HUES6 (cell line): ENCODE measurements around the gene HS6ST1.

Experiments
- H3K27ac ChIP-seq: 2 replicates; pipeline ENCODE4 v1.7.0; 2013; ENCODE audit warnings: low read depth, mild to moderate bottlenecking, low read length, inconsistent platforms
- H3K27me3 ChIP-seq: 2 replicates; pipeline ENCODE4 v1.6.1; 2013; ENCODE audit warnings: low read length; ENCODE audit not compliant: control insufficient read depth, insufficient read depth
- H3K36me3 ChIP-seq: 2 replicates; pipeline ENCODE4 v1.6.1; 2013; ENCODE audit warnings: low read length; ENCODE audit not compliant: control insufficient read depth, insufficient read depth
- H3K4me1 ChIP-seq: 2 replicates; pipeline ENCODE4 v1.6.1; 2013; ENCODE audit warnings: low read length; ENCODE audit not compliant: control insufficient read depth, insufficient read depth
- H3K4me3 ChIP-seq: 2 replicates; pipeline ENCODE4 v1.5.1; 2013; ENCODE audit warnings: low read depth, low read length
- H3K9ac ChIP-seq: one replicate; pipeline ENCODE4 v1.6.1; 2013; ENCODE audit warnings: mild to moderate bottlenecking, low read length
- H3K9me3 ChIP-seq: 2 replicates; pipeline ENCODE4 v1.6.1; 2013; ENCODE audit warnings: low read depth, low read length; ENCODE audit not compliant: control insufficient read depth, insufficient read depth

The HS6ST1 gene

DNA sequence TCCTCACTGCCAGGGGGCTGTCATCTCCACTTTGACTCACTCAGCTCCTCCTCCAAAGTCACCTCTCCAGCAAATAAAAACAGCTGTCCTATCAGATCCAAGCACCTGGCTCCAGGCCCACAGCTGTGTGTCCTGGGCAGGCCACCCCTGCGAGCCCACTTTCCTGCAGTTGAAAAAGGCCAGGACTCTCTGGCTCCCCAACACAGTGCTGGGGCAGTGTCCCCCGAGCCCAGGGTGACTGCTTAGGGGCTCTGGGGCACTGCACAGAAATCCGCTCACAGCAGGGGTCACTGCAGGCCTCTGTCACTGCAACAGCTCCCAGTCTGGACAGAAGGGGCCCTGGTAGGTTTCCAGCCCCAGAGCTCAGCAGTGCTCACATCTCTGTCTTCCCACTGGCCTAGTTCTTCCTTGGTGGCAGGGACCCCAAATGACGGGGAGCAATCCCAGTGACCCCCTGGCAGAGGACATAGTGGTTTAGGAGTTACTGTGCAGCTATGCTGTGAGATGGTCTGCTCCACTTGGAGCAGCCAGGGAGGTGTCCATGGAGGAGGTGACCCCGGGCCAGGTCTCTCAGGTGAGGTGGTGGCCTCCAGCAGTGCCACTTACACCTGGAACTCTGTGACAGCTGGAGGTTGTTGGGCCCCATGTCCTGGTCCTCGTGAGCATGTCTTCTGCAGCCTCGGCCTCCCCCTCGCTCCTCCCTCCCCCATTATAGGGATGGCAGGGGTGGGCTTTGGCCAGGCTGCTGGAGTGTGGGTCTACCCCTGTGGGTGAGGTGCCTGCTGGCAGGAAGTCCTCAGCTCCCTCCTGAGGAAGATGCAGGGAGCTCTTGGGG lies 35.5 kb downstream of the HS6ST1 start:
- Histone ChIP-seq H3K4me1 (peaks cover 23% of the 10 kb centered on the region; the same call in 1 of the 2 replicates), H3K9ac (no peak overlapping the region), H3K36me3 (peaks cover 19% of the 10 kb centered on the region), H3K9me3 (no peaks in the 10 kb centered on the region), H3K27me3 (no peaks in the 10 kb centered on the region), H3K27ac (no peak overlapping the region), H3K4me3 (no peak overlapping the region)

- Histone ChIP-seq H3K9ac (no peak overlapping the region), H3K9me3 (no peaks in the 10 kb centered on the region), H3K27me3 (no peaks in the 10 kb centered on the region), H3K4me1 (peaks cover 23% of the 10 kb centered on the region; the same call in 1 of the 2 replicates), H3K36me3 (peaks cover 14% of the 10 kb centered on the region), H3K27ac (no peak overlapping the region), H3K4me3 (no peak overlapping the region)
Measured at GRCh38 chr2:128282246-128282975, 36.3 kb downstream of the HS6ST1 start.

GRCh38 chr2:128281852-128282245 lies 36.8 kb downstream of the HS6ST1 start:
- Histone ChIP-seq H3K4me1 (peaks cover 19% of the 10 kb centered on the region; the same call in 1 of the 2 replicates), H3K36me3 (peaks cover 14% of the 10 kb centered on the region), H3K27ac (no peak overlapping the region)

DNA sequence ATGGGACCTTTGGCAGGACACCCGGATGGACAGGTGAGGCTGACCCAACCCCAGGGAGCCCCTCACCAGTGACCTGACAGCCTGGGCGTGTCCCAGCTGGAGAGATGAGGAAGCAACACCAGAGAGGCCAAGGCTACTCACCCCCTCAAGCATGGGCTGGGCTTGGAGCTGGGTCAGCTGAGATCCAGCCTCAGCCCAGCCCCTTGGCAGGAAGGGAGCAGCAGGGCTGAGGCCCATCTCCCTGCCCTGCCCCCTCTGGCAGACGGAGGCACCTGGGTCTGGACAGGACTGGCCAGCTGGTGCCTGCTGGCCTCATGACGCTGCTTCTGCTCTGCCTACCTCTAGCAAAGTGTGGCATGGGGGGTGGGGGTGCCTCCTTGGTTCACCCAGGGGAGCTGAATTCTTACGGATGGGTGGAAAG lies 37.8 kb downstream of the HS6ST1 start:
- Histone ChIP-seq H3K4me3 (no peak overlapping the region), H3K4me1 (peaks cover 17% of the 10 kb centered on the region; the same call in 1 of the 2 replicates), H3K27me3 (no peaks in the 10 kb centered on the region), H3K9me3 (no peaks in the 10 kb centered on the region), H3K36me3 (peaks cover 13% of the 10 kb centered on the region), H3K27ac (no peak overlapping the region), H3K9ac (no peak overlapping the region)

More at GRCh38 chr2:128281852-128282245, 36.8 kb downstream of the HS6ST1 start:
- Histone ChIP-seq H3K9me3 (no peaks in the 10 kb centered on the region), H3K9ac (no peak overlapping the region), H3K4me3 (no peak overlapping the region), H3K27me3 (no peaks in the 10 kb centered on the region)

GRCh38 chr2:128280158-128280871 lies 38.4 kb downstream of the HS6ST1 start:
- H3K27me3 ChIP-seq: no peaks in the 10 kb centered on the region
- H3K9ac ChIP-seq: no peak overlapping the region
- no peaks in the 10 kb centered on the region for H3K9me3 ChIP-seq
- H3K27ac ChIP-seq: no peak overlapping the region
- H3K4me3 ChIP-seq: no peak overlapping the region
- peaks cover 17% of the 10 kb centered on the region; the same call in 1 of the 2 replicates for H3K4me1 ChIP-seq
- peaks cover 15% of the 10 kb centered on the region for H3K36me3 ChIP-seq

- Histone ChIP-seq H3K27me3 (no peaks in the 10 kb centered on the region), H3K36me3 (peaks cover 20% of the 10 kb centered on the region), H3K9ac (no peak overlapping the region), H3K9me3 (no peaks in the 10 kb centered on the region; the same call in 1 of the 2 replicates), H3K4me3 (no peak overlapping the region), H3K27ac (no peak overlapping the region), H3K4me1 (peaks cover 17% of the 10 kb centered on the region; the same call in 1 of the 2 replicates)
Measured at GRCh38 chr2:128279786-128280157, 38.9 kb downstream of the HS6ST1 start.

DNA sequence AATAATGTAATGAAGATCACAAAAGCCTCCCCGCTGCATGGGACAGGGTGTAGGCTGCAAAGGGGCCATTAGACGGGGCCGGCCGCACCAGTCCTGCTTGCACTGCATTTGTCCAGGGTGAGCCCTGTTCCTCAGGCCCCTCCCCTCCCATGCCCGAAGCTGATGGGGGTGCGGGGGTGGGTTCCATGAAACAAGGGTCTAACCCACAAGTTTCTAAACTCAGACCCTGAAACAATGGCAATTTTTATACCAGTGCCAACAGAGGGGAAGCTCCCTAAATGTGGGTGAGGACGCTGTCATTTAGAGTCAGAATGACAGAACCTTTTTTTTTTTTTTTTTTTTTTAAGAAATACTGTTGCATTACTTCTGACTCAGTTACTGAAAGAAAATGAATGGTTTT lies 39.7 kb downstream of the HS6ST1 start:
- Histone ChIP-seq H3K9me3 (peaks cover 4% of the 10 kb centered on the region; the same call in 1 of the 2 replicates), H3K27ac (no peak overlapping the region), H3K9ac (no peak overlapping the region), H3K4me3 (no peak overlapping the region), H3K27me3 (no peaks in the 10 kb centered on the region), H3K4me1 (peaks cover 17% of the 10 kb centered on the region; the same call in 1 of the 2 replicates), H3K36me3 (peaks cover 27% of the 10 kb centered on the region)

DNA sequence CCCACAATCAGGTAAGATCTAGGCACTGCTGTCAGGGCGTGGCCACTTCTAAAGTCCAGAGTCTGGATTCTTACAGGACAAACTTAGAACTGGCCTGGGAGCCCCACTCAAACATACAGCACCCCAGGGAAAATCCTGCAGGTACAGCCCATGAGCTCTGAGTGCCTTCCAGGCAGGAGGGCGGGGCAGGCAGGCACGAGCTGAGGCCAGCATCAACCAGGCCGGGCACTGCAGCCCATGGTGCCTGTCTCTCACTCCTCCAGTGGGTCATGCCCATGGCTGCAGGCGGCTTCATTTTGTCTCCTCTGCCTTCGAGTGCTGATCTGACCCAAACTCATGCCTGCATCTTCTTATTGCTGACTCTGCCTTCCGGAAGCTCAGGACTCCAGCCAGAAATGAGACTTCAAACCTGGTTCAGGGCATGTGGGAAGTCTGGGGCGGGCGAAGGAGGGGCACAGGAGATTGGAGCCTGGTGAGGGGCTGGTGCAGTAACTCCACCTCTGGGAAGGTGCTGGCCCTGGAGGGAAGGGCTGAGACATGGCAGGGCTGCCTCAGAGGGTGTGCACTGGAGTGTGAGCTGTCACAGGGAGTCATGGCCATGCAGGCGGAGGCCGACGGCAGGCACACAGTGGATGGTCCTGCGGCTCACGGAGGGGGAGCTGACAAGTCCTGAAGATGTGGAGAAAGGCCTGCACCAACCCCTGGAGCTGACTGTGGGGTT lies 40.5 kb downstream of the HS6ST1 start:
- Histone ChIP-seq H3K36me3 (peaks cover 30% of the 10 kb centered on the region), H3K9ac (no peak overlapping the region)

GRCh38 chr2:128276878-128277675 lies 41.6 kb downstream of the HS6ST1 start:
- Histone ChIP-seq H3K36me3 (peaks cover 30% of the 10 kb centered on the region), H3K9me3 (peaks cover 4% of the 10 kb centered on the region; the same call in 1 of the 2 replicates), H3K9ac (no peak overlapping the region), H3K4me1 (peaks cover 4% of the 10 kb centered on the region; the same call in 1 of the 2 replicates), H3K4me3 (no peak overlapping the region), H3K27me3 (no peaks in the 10 kb centered on the region), H3K27ac (no peak overlapping the region)

More for the DNA sequence above, 40.5 kb downstream of the HS6ST1 start:
- Histone ChIP-seq H3K27ac (no peak overlapping the region), H3K9me3 (peaks cover 4% of the 10 kb centered on the region; the same call in 1 of the 2 replicates), H3K4me3 (no peak overlapping the region), H3K27me3 (no peaks in the 10 kb centered on the region), H3K4me1 (peaks cover 10% of the 10 kb centered on the region; the same call in 1 of the 2 replicates)
